ENCODE results near the gene MUC16. TPM values are rescaled to one million over a fixed set of nuclear protein-coding genes. Genes with fewer than 3 reads are reported as not detected.

MUC16 gene
- total and polyA plus RNA-seq, 2 of the 13 experiments (the other 11 are each of a cell fraction or from before 2014, with no cell fraction given) = not detected

GRCh38 chr19:9052894-9053293 lies 42.7 kb upstream of the MUC16 start (continued):
- TF ChIP-seq FUBP1 (CRISPR knock-in tag; IDR thresholded peaks at IDR 0.05; ENCODE audit: borderline replicate concordance) (no peak), NCOA1 (CRISPR knock-in tag; IDR thresholded peaks at IDR 0.05) (no peak), TOPORS (CRISPR knock-in tag; IDR thresholded peaks at IDR 0.05) (no peak)

GRCh38 chr19:9046694-9047093 lies 36.5 kb upstream of the MUC16 start:
- no peaks in the 10 kb centered on the region for H3K36me3 ChIP-seq (replicated peaks in 1 of 2; ENCODE audit: control insufficient read depth in 1 of 2, insufficient read depth in 2 of 2, low read length in 2 of 2)
- CTCF ChIA-PET (ENCODE audit: low intra/inter-chr PET ratio, low total read pairs) = no interaction called here
- no peaks in the 10 kb centered on the region for H3K79me2 ChIP-seq (ENCODE audit: insufficient read depth, low read length)
- H4K20me1 ChIP-seq (ENCODE audit: insufficient read depth, low read length) = no peaks in the 10 kb centered on the region
- intact Hi-C loops (cut with micrococcal nuclease; ENCODE audit: unreplicated experiment) (no loop called here), in situ Hi-C loops (cut with HindIII; ENCODE audit: extremely low pct_ligation_motif_present, low pct_unique_long_range_greater_than_20kb) (no loop called here)
- 8% methylated on average over 4 of the region's 4 CpGs for WGBS (ENCODE audit: low lambda C conversion rate)
- H3K9ac ChIP-seq (ENCODE audit: insufficient read depth, low read depth, low read length) = no peak overlapping the region
- H3K27me3 ChIP-seq (ENCODE audit: control insufficient read depth in 1 of 2, insufficient read depth in 2 of 2, low read length in 2 of 2) = no peaks in the 10 kb centered on the region
- no peak overlapping the region for H3K27ac ChIP-seq (ENCODE audit: extremely low read length, insufficient read depth, low read length)
- no peak for DNase-seq (ENCODE audit: low spot score)
- no peak for FAIRE-seq
- TF ChIP-seq PITX1 (CRISPR knock-in tag; IDR thresholded peaks at IDR 0.05) (no peak), ZNF598 (CRISPR knock-in tag; IDR thresholded peaks at IDR 0.05; ENCODE audit: borderline replicate concordance) (no peak), MEIS2 (CRISPR knock-in tag; IDR thresholded peaks at IDR 0.05) (no peak), ZNF772 (CRISPR knock-in tag; IDR thresholded peaks at IDR 0.05) (no peak), ZNF362 (CRISPR knock-in tag; IDR thresholded peaks at IDR 0.05; ENCODE audit: borderline replicate concordance) (no peak), BCL6 (CRISPR knock-in tag; IDR thresholded peaks at IDR 0.05) (no peak), MAFF (IDR thresholded peaks at IDR 0.05; ENCODE audit: low read depth, low read length) (no peak), ZNF329 (CRISPR knock-in tag; IDR thresholded peaks at IDR 0.05; ENCODE audit: low read depth) (no peak), NPAS2 (CRISPR knock-in tag; IDR thresholded peaks at IDR 0.05; ENCODE audit: borderline replicate concordance) (no peak), THYN1 (CRISPR knock-in tag; IDR thresholded peaks at IDR 0.05; ENCODE audit: borderline replicate concordance, low read depth) (no peak)
- no TSS peak for BruUV-seq (replicated peaks)
- no peak overlapping the region for H3K4me3 ChIP-seq (replicated peaks in 1 of 3; ENCODE audit: insufficient read depth in 1 of 3, low read depth in 2 of 3, low read length in 3 of 3)
- no peaks in the 10 kb centered on the region for H3K9me3 ChIP-seq (ENCODE audit: low read length)
- no peak for ATAC-seq
- H3K4me1 ChIP-seq (ENCODE audit: insufficient read depth, low read length) = no peaks in the 10 kb centered on the region
- no peak overlapping the region for H3K4me2 ChIP-seq (ENCODE audit: low read depth, low read length)
- POLR2A ChIA-PET = no interaction called here
- H2AFZ ChIP-seq (ENCODE audit: low read length) = no peak overlapping the region
